AG04450 (cell line): Measurements from ENCODE around the gene TMEM256. TPM values are rescaled to one million over a fixed set of nuclear protein-coding genes. Genes with fewer than 3 reads are reported as not detected.

Experiments used
- CTCF ChIA-PET: fragments of 300-600, 350-600 bp; formaldehyde crosslinking; extraction: SDS; loops from one replicate; lab custom pipeline; 2022; ENCODE audit warnings: antibody characterized with exemption, inconsistent platforms; lab: Charles Lee
- POLR2A ChIA-PET: fragments of 350-600 bp; formaldehyde crosslinking; extraction: SDS; loops from one replicate; lab custom pipeline; 2021; ENCODE audit warnings: antibody characterized with exemption, inconsistent platforms; lab: Yijun Ruan, JAX
- DNase-seq: peaks from one replicate; pipeline ENCODE4 v3.0.0-alpha.2; 2011; ENCODE audit warnings: low read depth, low spot score
- H3K27ac ChIP-seq: one replicate; pipeline ENCODE4 v1.5.1; 2012; ENCODE audit warnings: low read depth, low read length, control low read depth
- H3K27me3 ChIP-seq: one replicate; pipeline ENCODE4 v1.6.0; 2012; ENCODE audit warnings: low read length; ENCODE audit not compliant: control insufficient read depth, insufficient read depth
- H3K4me3 ChIP-seq: 2 replicates; pipeline ENCODE4 v1.5.1; 2011; ENCODE audit warnings: mild to moderate bottlenecking, low read depth, low read length, control low read depth
- H3K9me3 ChIP-seq: 2 replicates; pipeline ENCODE4 v1.5.1; 2012; ENCODE audit warnings: low read length; ENCODE audit not compliant: control insufficient read depth, insufficient read depth
- CTCF ChIP-seq: IDR thresholded peaks from 2 replicates; pipeline ENCODE4 v1.5.1; 2011; ENCODE audit warnings: low read depth, low read length, control low read depth, inconsistent platforms
- polyA plus RNA-seq: library from polyadenylated mRNA; depleted of rRNA; stranded (reverse); fragments of >200 nt; gene quantifications from 2 replicates; pipeline ENCODE4 v1.2.3, GENCODE V29; 2011

Gene TMEM256
- polyA plus RNA-seq, 1 experiment, result 83.8 TPM

- no peaks in the 10 kb centered on the region for H3K9me3 ChIP-seq
- no peak for DNase-seq
- H3K27ac ChIP-seq, result peak overlapping the region; percentile 61
- no peaks in the 10 kb centered on the region for H3K27me3 ChIP-seq
- ChIA-PET POLR2A (interaction anchor here (0.6 to 1.9 kb wide), 12 partner anchors 8 to 507 kb away, joined by 3 to 20 read pairs (median 4); partner anchors contain the start of genes PLSCR3, POLR2A and SPEM2), CTCF (interaction anchor here (0.6 to 2.4 kb wide), 7 partner anchors 8 to 158 kb away, joined by 3 to 9 read pairs (median 3); partner anchors contain the start of gene SENP3)
- peak overlapping the region; percentile 87 for H3K4me3 ChIP-seq
- no peak for TF ChIP-seq CTCF
These were observed 712 bp downstream of the TMEM256 start for GRCh38 chr17:7403043-7403726.

GRCh38 chr17:7398612-7399011 is 5.3 kb downstream of the TMEM256 start:
- H3K9me3 ChIP-seq, result no peaks in the 10 kb centered on the region; the same call in 1 of the 2 replicates
- ChIA-PET CTCF (interaction anchor here (1.6 kb wide), 1 partner anchor 43 kb away, joined by 6 read pairs; no protein-coding TSS in a partner anchor), POLR2A (interaction anchor here (1.0 kb wide), 1 partner anchor 178 kb away, joined by 3 read pairs; no protein-coding TSS in a partner anchor)
- no peak overlapping the region for H3K27ac ChIP-seq
- H3K4me3 ChIP-seq, result no peak overlapping the region
- no peaks in the 10 kb centered on the region for H3K27me3 ChIP-seq
- DNase-seq, result no peak
- no peak for TF ChIP-seq CTCF

- no peak overlapping the region for H3K27ac ChIP-seq
- POLR2A ChIA-PET, result no interaction called here
These were observed 7.8 kb downstream of the TMEM256 start for GRCh38 chr17:7396147-7396546.

GRCh38 chr17:7394452-7395191 is 9.3 kb downstream of the TMEM256 start, which contains the start of gene PLSCR3:
Gene PLSCR3 (minus strand): TSS chr17:7394525. CDS start chr17:7394110, 415 bp downstream.
- Histone ChIP-seq H3K4me3 (peak within 1 kb of the TSS; percentile 87), H3K27me3 (no peaks in the 10 kb centered on the region), H3K9me3 (no peaks in the 10 kb centered on the region; the same call in 1 of the 2 replicates), H3K27ac (peak within 1 kb of the TSS; percentile 93)
- TF ChIP-seq CTCF, result peak; percentile 51
- ChIA-PET CTCF (interaction anchor here (0.5 to 2.4 kb wide), 5 partner anchors 9 to 140 kb away, joined by 3 to 7 read pairs (median 3); partner anchors contain the start of genes TMEM256 and TMEM95), POLR2A (interaction anchor here (0.5 to 2.0 kb wide), 3 partner anchors 9 to 334 kb away, joined by 3 to 8 read pairs (median 4); partner anchors contain the start of gene TMEM256)
- DNase-seq, result peak; percentile 51

More at GRCh38 chr17:7396147-7396546, 7.8 kb downstream of the TMEM256 start:
- CTCF ChIA-PET, result no interaction called here
- no peak overlapping the region for H3K4me3 ChIP-seq
- no peaks in the 10 kb centered on the region for H3K27me3 ChIP-seq
- no peak for TF ChIP-seq CTCF
- no peaks in the 10 kb centered on the region; the same call in 1 of the 2 replicates for H3K9me3 ChIP-seq
- DNase-seq, result no peak
